K562 (cell line): ENCODE measurements around the gene NUPR1. TPM values are rescaled to one million over a fixed set of nuclear protein-coding genes. Genes with fewer than 3 reads are reported as not detected.
A peak's percentile ranks its signal among the peaks of the same experiment; 100 is the strongest.

Experiments
- BRF1 ChIP-seq: IDR thresholded peaks from 3 replicates; pipeline ENCODE4 v1.6.1; 2011; ENCODE audit warnings: borderline replicate concordance, mild to moderate bottlenecking; ENCODE audit not compliant: insufficient read length; ENCODE audit errors: extremely low read depth
- FOXP1 ChIP-seq: sonication (generic); formaldehyde crosslinking; IDR thresholded peaks from 2 replicates; pipeline ENCODE4 v1.8.0; 2022; ENCODE audit warnings: mild to moderate bottlenecking, missing genetic modification reagents
- GTF2E2 ChIP-seq: fragments of 200-800 bp; sonication (Bioruptor generic); IDR thresholded peaks from 2 replicates; pipeline ENCODE4 v1.6.1; 2016; ENCODE audit warnings: missing genetic modification characterization, missing compliant biosample characterization
- L3MBTL2 ChIP-seq: fragments of 450-650 bp; IDR thresholded peaks from 2 replicates; pipeline ENCODE4 v1.6.1; 2016; ENCODE audit warnings: mild to moderate bottlenecking, moderate library complexity
- MGA ChIP-seq: fragments of 450-650 bp; IDR thresholded peaks from 2 replicates; pipeline ENCODE4 v1.6.1; 2016; ENCODE audit warnings: mild to moderate bottlenecking, moderate library complexity
- NCOA1 ChIP-seq: fragments of 450-650 bp; IDR thresholded peaks from 2 replicates; pipeline ENCODE4 v1.6.1; 2016; ENCODE audit warnings: low read depth
- NFE2L1 ChIP-seq: fragments of 450-650 bp; IDR thresholded peaks from 2 replicates; pipeline ENCODE4 v1.6.1; 2016; ENCODE audit warnings: missing genetic modification characterization, low read depth, mild to moderate bottlenecking, missing compliant biosample characterization, moderate library complexity, borderline replicate concordance
- NR0B1 ChIP-seq: fragments of 450-650 bp; IDR thresholded peaks from one replicate; pipeline ENCODE4 v1.6.1; 2018; ENCODE audit warnings: mild to moderate bottlenecking, moderate library complexity; ENCODE audit not compliant: partially characterized antibody
- PRPF4 ChIP-seq: fragments of 200-400 bp; formaldehyde crosslinking; IDR thresholded peaks from one replicate; pipeline ENCODE4 v1.6.1; 2017; ENCODE audit warnings: low read length, low read depth, mild to moderate bottlenecking; ENCODE audit not compliant: insufficient read depth, poor library complexity, severe bottlenecking
- SMC3 ChIP-seq: conservative IDR thresholded peaks from 2 replicates; pipeline ENCODE4 v1.6.1; 2011; ENCODE audit warnings: low read depth, low read length, improper control_type of control experiment; ENCODE audit not compliant: insufficient read depth
- SREBF1 ChIP-seq: fragments of 150-350 bp; IDR thresholded peaks from 2 replicates; pipeline ENCODE4 v1.6.1; 2014; ENCODE audit warnings: antibody characterized with exemption, low read depth, low read length, borderline replicate concordance
- TCF7L2 ChIP-seq: fragments of 150-350 bp; IDR thresholded peaks from 2 replicates; pipeline ENCODE4 v1.6.1; 2016; ENCODE audit warnings: low read depth, mild to moderate bottlenecking, low read length, moderate library complexity
- ZNF232 ChIP-seq: sonication (generic); formaldehyde crosslinking; IDR thresholded peaks from 2 replicates; pipeline ENCODE4 v1.8.0; 2022; ENCODE audit warnings: mild to moderate bottlenecking, missing genetic modification reagents
- ZNF311 ChIP-seq: fragments of 250-450 bp; sonication (Bioruptor Pico); IDR thresholded peaks from 2 replicates; pipeline ENCODE4 v1.4.0; 2020; ENCODE audit warnings: mild to moderate bottlenecking, moderate library complexity
- ZNF583 ChIP-seq: fragments of 250-450 bp; sonication (Bioruptor Pico); IDR thresholded peaks from 2 replicates; pipeline ENCODE4 v1.4.0; 2020
- polyA plus RNA-seq, 8 experiments: library from polyadenylated mRNA; depleted of rRNA in 4 of 8; stranded (reverse) in 5 of 8; unstranded in 3 of 8; fragments of >200 nt; fragmentation: Nextera tagmentation in 2 of 8; fragmentation: Illumina TruSeq in 1 of 8; extraction: Ambion mirVana in 2 of 8; extraction: Trizol in 1 of 8; gene quantifications; 2 replicates each; pipeline versions ENCODE4 v1.2.1 to v1.2.3, GENCODE V29; 2011 to 2014; ENCODE audit warnings: inconsistent platforms in 1 of 8, missing spikeins in 1 of 8
- total RNA-seq, 7 experiments: library from RNA; depleted of rRNA in 6 of 7; stranded (reverse); fragments of >200 nt in 6 of 7; fragmentation: Illumina TruSeq in 2 of 7; extraction: Trizol in 2 of 7; gene quantifications; 2 replicates each; pipeline versions ENCODE4 v1.2.1 to v1.2.3, GENCODE V29; 2011 to 2021; ENCODE audit warnings: low replicate concordance in 1 of 7

Gene NUPR1
- total and polyA plus RNA-seq, 9 of the 15 experiments (the other 6 are each of a cell fraction or from before 2014, with no cell fraction given) = 0.07 to 1.5 (median 0.27) TPM

GRCh38 chr16:28534542-28535373, 4.0 kb downstream of the NUPR1 start (continued):
- TF ChIP-seq MGA (peak; percentile 59; the same call in 1 of the 2 replicates), SMC3 (no peak), NCOA1 (no peak), NR0B1 (no peak), BRF1 (no peak), NFE2L1 (tag) (no peak), TCF7L2 (no peak), ZNF232 (CRISPR knock-in tag) (no peak), FOXP1 (no peak), L3MBTL2 (peak; percentile 65), ZNF311 (no peak), SREBF1 (no peak), ZNF583 (CRISPR knock-in tag) (no peak), GTF2E2 (tag) (no peak), PRPF4 (no peak)
